ENCODE measurements around the gene TNFSF13. TPM values are rescaled to one million over a fixed set of nuclear protein-coding genes. Genes with fewer than 3 reads are reported as not detected.

The TNFSF13 gene
- total and polyA plus RNA-seq, 2 of the 8 experiments (the other 6 are each of a cell fraction or from before 2014, with no cell fraction given) = 2.1 to 2.6 TPM

GRCh38 chr17:7589204-7589868 is 30.8 kb downstream of the TNFSF13 start:
- Histone ChIP-seq H3K23me2 (ENCODE audit: low read depth, low read length) (peaks cover 17% of the 10 kb centered on the region; the same call in 1 of the 2 replicates), H3K4me2 (ENCODE audit: insufficient read depth in 1 of 2, low read depth in 2 of 2, low read length in 2 of 2) (peak overlapping the region; percentile 71 to 85), H3K56ac (replicated peaks; ENCODE audit: insufficient read length, low read depth, low read length) (no peak overlapping the region), H2AK5ac (ENCODE audit: low read depth, low read length) (no peak overlapping the region), H2BK20ac (ENCODE audit: low read length) (no peak overlapping the region), H3K79me2 (ENCODE audit: control insufficient read depth in 1 of 2, insufficient read depth in 2 of 2, low read length in 2 of 2) (no peaks in the 10 kb centered on the region), H3K9ac (replicated peaks in 1 of 4; ENCODE audit: extremely low read depth in 1 of 4, low read depth in 3 of 4, low read length in 3 of 4) (peak overlapping the region in 3 of 4 experiments; percentile 34 to 63 (median 40); a peak in 6 of 7 replicates), H2AFZ (ENCODE audit: low read length) (no peak overlapping the region), H2BK12ac (ENCODE audit: low read depth, low read length) (no peak overlapping the region), H3K18ac (ENCODE audit: extremely low read depth, low read length) (peak overlapping the region; percentile 71), H3K14ac (ENCODE audit: insufficient read length) (no peak overlapping the region), H3K27me3 (replicated peaks in 1 of 4; ENCODE audit: control insufficient read depth in 3 of 4, extremely low read depth in 1 of 4, insufficient read depth in 3 of 4, low read length in 3 of 4) (no peaks in the 10 kb centered on the region), H3K23ac (ENCODE audit: insufficient read length) (no peak overlapping the region), H4K20me1 (replicated peaks in 1 of 2; ENCODE audit: control insufficient read depth in 1 of 2, insufficient read depth in 2 of 2, low read length in 2 of 2) (peaks cover 0 to 2% of the 10 kb centered on the region in 2 experiments), H3K27ac (ENCODE audit: low read depth, low read length) (no peak overlapping the region), H3K4ac (replicated peaks; ENCODE audit: insufficient read length, low read depth, low read length) (no peak overlapping the region), H4K8ac (ENCODE audit: extremely low read depth, insufficient read depth, low read length) (peak overlapping the region; percentile 41), H3K79me1 (ENCODE audit: low read depth, low read length) (no peaks in the 10 kb centered on the region; the same call in none of the 2 replicates), H2BK120ac (replicated peaks; ENCODE audit: low read depth, low read length) (no peak overlapping the region), H3K4me1 (replicated peaks in 1 of 4; ENCODE audit: control insufficient read depth in 3 of 4, insufficient read depth in 4 of 4, low read length in 3 of 4) (peaks cover 6 to 23% (median 18%) of the 10 kb centered on the region in 4 experiments), H3K4me3 (ENCODE audit: extremely low read depth in 1 of 4, insufficient read depth in 2 of 4, low read depth in 3 of 4, low read length in 4 of 4) (peak overlapping the region; percentile 59 to 73 (median 69)), H3K36me3 (ENCODE audit: control insufficient read depth in 2 of 4, insufficient read depth in 4 of 4, low read length in 3 of 4) (peaks cover 12 to 39% (median 24%) of the 10 kb centered on the region in 4 experiments; a peak in 7 of 8 replicates), H3K9me3 (ENCODE audit: insufficient read depth in 2 of 2, low read depth in 1 of 2, low read length in 1 of 2) (no peaks in the 10 kb centered on the region), H4K91ac (replicated peaks; ENCODE audit: insufficient read length, low read length) (peak overlapping the region; percentile 3), H4K5ac (ENCODE audit: insufficient read length, low read depth, low read length) (peak overlapping the region; percentile 45), H2BK5ac (ENCODE audit: low read depth, low read length) (peak overlapping the region; percentile 63), H2BK15ac (ENCODE audit: low read length) (no peak overlapping the region)
- no peak for FAIRE-seq
- POLR2A ChIA-PET (ENCODE audit: partially characterized antibody) = interaction anchor here (0.5 to 28.5 kb wide), 38 partner anchors 9 to 353 kb away, joined by 3 to 1144 read pairs (median 4); partner anchors contain the start of genes ATP1B2, CD68, DNAH2 and EFNB3
- peak in 1 of 2 experiments; percentile 91 for DNase-seq (ENCODE audit: low read depth in 1 of 2, low spot score in 2 of 2)
- WGBS, 2 experiments (ENCODE audit: extremely low coverage in 1 of 2, insufficient coverage in 1 of 2, insufficient read length in 1 of 2, insufficient replicate concordance in 2 of 2, low coverage in 1 of 2, low lambda C conversion rate in 2 of 2, missing lambda C conversion rate in 1 of 2) = 12% methylated on average over 56 of the region's 56 CpGs; no CpG with 5 or more reads in 1 of the 2 experiments
- CTCF ChIA-PET (ENCODE audit: partially characterized antibody) = interaction anchor here (0.6 to 2.8 kb wide), 40 partner anchors 9 to 416 kb away, joined by 3 to 24 read pairs (median 4); partner anchors contain the start of genes ACAP1, CD68, FXR2 and PLSCR3
- peak; percentile 32; the same call in 1 of the 2 replicates for TF ChIP-seq BACH1 (IDR thresholded peaks at IDR 0.05; ENCODE audit: low read length)
- TF ChIP-seq NRF1 (IDR thresholded peaks at IDR 0.05; ENCODE audit: low read depth, low read length) = no peak
- no peak for TF ChIP-seq PHF8 (conservative IDR thresholded peaks at IDR 0.05; ENCODE audit: low read depth, low read length)
- TF ChIP-seq BRCA1 (IDR thresholded peaks at IDR 0.05; ENCODE audit: low read depth, low read length) = no peak
- no peak for TF ChIP-seq USF2 (IDR thresholded peaks at IDR 0.05; ENCODE audit: low read length)
- TF ChIP-seq SUZ12 (IDR thresholded peaks at IDR 0.05; ENCODE audit: low read length) = 0 out of 2 replicates have a peak, but pooled peaks have one; percentile 23
- TF ChIP-seq ZNF274 (IDR thresholded peaks at IDR 0.05; ENCODE audit: borderline replicate concordance, extremely low read depth, low read length) = no peak
- TF ChIP-seq KDM4A (IDR thresholded peaks at IDR 0.05; ENCODE audit: low read depth, low read length, severe bottlenecking) = peak; percentile 32
- TF ChIP-seq CREB1 (IDR thresholded peaks at IDR 0.05) = 0 out of 2 replicates have a peak, but pooled peaks have one; percentile 42
- 0 out of 2 replicates have a peak, but pooled peaks have one; percentile 7 for TF ChIP-seq E2F6 (IDR thresholded peaks at IDR 0.05)

Data from H1 (cell line).